GM12878 (cell line): ENCODE data around the gene SLC13A4. TPM values are rescaled to one million over a fixed set of nuclear protein-coding genes. Genes with fewer than 3 reads are reported as not detected.

ENCODE experiments used
- ATAC-seq: fragments of 200-7000 bp; cut with Tn5 transposase; 3 replicates; pipeline ENCODE4 v1.9.1; 2020; ENCODE audit warnings: mild to moderate bottlenecking, moderate library complexity
- BruUV-seq: library from RNA; stranded (reverse); fragments of 400-500 nt; replicated peaks from 2 replicates; lab custom pipeline; 2021; lab: Mats Ljungman, UMichigan
- CTCF ChIA-PET: fragments of 300-600 bp; sonication (Branson Sonifier 250); formaldehyde crosslinking; extraction: SDS; loops from one replicate; lab custom pipeline; 2021; ENCODE audit warnings: inconsistent platforms; lab: Yijun Ruan, JAX
- POLR2A ChIA-PET: fragments of 350-600 bp; formaldehyde crosslinking; extraction: SDS; loops from one replicate; lab custom pipeline; 2021; ENCODE audit warnings: inconsistent platforms; lab: Charles Lee
- RAD21 ChIA-PET: fragments of 300-600 bp; sonication (Branson Sonifier 250); formaldehyde crosslinking; loops from one replicate; lab custom pipeline; 2023; ENCODE audit warnings: antibody characterized with exemption; ENCODE audit not compliant: unreplicated experiment; lab: Charles Lee
- SMC1A ChIA-PET: fragments of 300-600 bp; sonication (Branson Sonifier 250); formaldehyde crosslinking; loops from one replicate; lab custom pipeline; 2023; ENCODE audit not compliant: unreplicated experiment, uncharacterized antibody; lab: Charles Lee
- DNase-seq: peaks from one replicate; pipeline ENCODE4 v3.0.0-alpha.2; 2011; ENCODE audit warnings: low read depth, low spot score
- FAIRE-seq: peaks from 3 replicates; lab custom pipeline; 2011; peaks lifted over from hg19 to GRCh38; lab: Jason Lieb, UNC
- H2AFZ ChIP-seq: 2 replicates; pipeline ENCODE4 v1.6.0; 2011; ENCODE audit warnings: low read depth, low read length, control low read depth; ENCODE audit not compliant: control insufficient read depth
- H3K27ac ChIP-seq: 2 replicates; pipeline ENCODE4 v1.5.1; 2011; ENCODE audit warnings: control low read depth; ENCODE audit not compliant: control insufficient read depth, insufficient read depth
- H3K27me3 ChIP-seq, 2 experiments: replicated peaks in 1 of 2; 2 replicates each; pipeline versions ENCODE4 v1.6.0 to v1.6.1; 2011; ENCODE audit warnings: low read length in 1 of 2; ENCODE audit not compliant: control insufficient read depth in 2 of 2, insufficient read depth in 2 of 2
- H3K36me3 ChIP-seq, 2 experiments: 2 replicates each; pipeline ENCODE4 v1.5.1; 2011; ENCODE audit warnings: low read length in 1 of 2; ENCODE audit not compliant: control insufficient read depth in 2 of 2, insufficient read depth in 2 of 2
- H3K4me1 ChIP-seq: 2 replicates; pipeline ENCODE4 v1.6.1; 2011; ENCODE audit warnings: mild to moderate bottlenecking, low read length, moderate library complexity, mixed read lengths; ENCODE audit not compliant: control insufficient read depth, insufficient read depth
- H3K4me2 ChIP-seq: 2 replicates; pipeline ENCODE4 v1.6.0; 2011; ENCODE audit warnings: control low read depth; ENCODE audit not compliant: control insufficient read depth, insufficient read depth
- H3K4me3 ChIP-seq: fragments of 200-600 bp; sonication (generic); 2 replicates; pipeline ENCODE4 v1.5.1; 2016
- H3K79me2 ChIP-seq: 2 replicates; pipeline ENCODE4 v1.6.0; 2011; ENCODE audit warnings: low read length; ENCODE audit not compliant: control insufficient read depth, insufficient read depth
- H3K9ac ChIP-seq: 2 replicates; pipeline ENCODE4 v1.8.0; 2011; ENCODE audit warnings: low read length, control low read depth, mixed read lengths; ENCODE audit not compliant: control insufficient read depth, insufficient read depth
- H3K9me3 ChIP-seq: replicated peaks from 3 replicates; pipeline ENCODE4 v1.5.1; 2011; ENCODE audit warnings: mild to moderate bottlenecking, low read length; ENCODE audit not compliant: control insufficient read depth, insufficient read depth
- H4K20me1 ChIP-seq: 2 replicates; pipeline ENCODE4 v1.6.0; 2011; ENCODE audit not compliant: control insufficient read depth, insufficient read depth
- HDAC2 ChIP-seq: fragments of 200-600 bp; sonication (generic); IDR thresholded peaks from 2 replicates; pipeline ENCODE4 v1.6.1; 2017
- IKZF1 ChIP-seq: fragments of 450-650 bp; conservative IDR thresholded peaks from 2 replicates; pipeline ENCODE4 v1.6.1; 2017; ENCODE audit warnings: antibody characterized with exemption, mild to moderate bottlenecking
- IKZF2 ChIP-seq, 2 experiments: fragments of 450-650 bp; IDR thresholded peaks; 2 replicates each; pipeline ENCODE4 v1.6.1; 2017; ENCODE audit warnings: mild to moderate bottlenecking in 2 of 2, moderate library complexity in 2 of 2
- RFX5 ChIP-seq: IDR thresholded peaks from 2 replicates; pipeline ENCODE4 v1.6.1; 2011; ENCODE audit warnings: low read depth, low read length, improper control_type of control experiment
- TARDBP ChIP-seq: IDR thresholded peaks from 2 replicates; pipeline ENCODE4 v1.6.1; 2016; ENCODE audit warnings: borderline replicate concordance
- ZNF217 ChIP-seq: fragments of 450-650 bp; IDR thresholded peaks from 2 replicates; pipeline ENCODE4 v1.6.1; 2017; ENCODE audit warnings: antibody characterized with exemption, mild to moderate bottlenecking
- WGBS: methylation state at CpG from one replicate; pipeline ENCODE4 v1.1.6; 2016; ENCODE audit warnings: low lambda C conversion rate; ENCODE audit not compliant: insufficient replicate concordance, insufficient coverage; ENCODE audit errors: missing lambda C conversion rate; 5-methylcytosine and 5-hydroxymethylcytosine counted together
- in situ Hi-C: fragments of 300-500 bp; cut with MboI; formaldehyde crosslinking; loops from 9 replicates; pipeline ENCODE4 v1.14.3; 2018; ENCODE audit warnings: mixed read lengths
- intact Hi-C: fragments of 100-400 bp; cut with micrococcal nuclease; formaldehyde crosslinking; loops from one replicate; pipeline ENCODE4 v1.14.2; 2022; ENCODE audit not compliant: unreplicated experiment
- polyA plus RNA-seq, 11 experiments: library from polyadenylated mRNA; depleted of rRNA in 4 of 11; unstranded in 6 of 11; stranded (reverse) in 5 of 11; fragments of >200 nt; fragmentation: Nextera tagmentation in 4 of 11; fragmentation: Illumina TruSeq in 1 of 11; extraction: Ambion mirVana in 4 of 11; extraction: Trizol in 1 of 11; gene quantifications; 1 replicate in 1 of 11; 2 replicates in 10 of 11; pipeline versions ENCODE4 v1.2.1 to v1.2.3, GENCODE V29; 2011 to 2016; ENCODE audit warnings: inconsistent platforms in 2 of 11, missing spikeins in 2 of 11, low read depth in 1 of 11
- total RNA-seq, 4 experiments: library from RNA; depleted of rRNA in 3 of 4; stranded (reverse); fragments of >200 nt in 3 of 4; fragmentation: Illumina TruSeq in 1 of 4; extraction: Trizol in 1 of 4; gene quantifications; 2 replicates each; pipeline versions ENCODE4 v1.2.1 to v1.2.3, GENCODE V29; 2013 to 2021
- TF ChIP-seq, protein P1 (sequence below), 3 experiments: IDR thresholded peaks in 2 of 3; conservative IDR thresholded peaks in 1 of 3; 2 replicates each; pipeline ENCODE4 v1.5.1; 2011; ENCODE audit warnings: low read depth in 3 of 3, low read length in 3 of 3, mild to moderate bottlenecking in 3 of 3, control low read depth in 2 of 3, moderate library complexity in 2 of 3, inconsistent platforms in 1 of 3, mixed read lengths in 1 of 3; ENCODE audit not compliant: control insufficient read depth in 2 of 3, insufficient read depth in 1 of 3; ENCODE audit errors: extremely low read depth in 1 of 3

Gene SLC13A4
- total and polyA plus RNA-seq, 10 of the 15 experiments (the other 5 are each of a cell fraction or from before 2014, with no cell fraction given), result 0.14 to 0.23 (median 0.20) TPM; not detected in 7

DNA sequence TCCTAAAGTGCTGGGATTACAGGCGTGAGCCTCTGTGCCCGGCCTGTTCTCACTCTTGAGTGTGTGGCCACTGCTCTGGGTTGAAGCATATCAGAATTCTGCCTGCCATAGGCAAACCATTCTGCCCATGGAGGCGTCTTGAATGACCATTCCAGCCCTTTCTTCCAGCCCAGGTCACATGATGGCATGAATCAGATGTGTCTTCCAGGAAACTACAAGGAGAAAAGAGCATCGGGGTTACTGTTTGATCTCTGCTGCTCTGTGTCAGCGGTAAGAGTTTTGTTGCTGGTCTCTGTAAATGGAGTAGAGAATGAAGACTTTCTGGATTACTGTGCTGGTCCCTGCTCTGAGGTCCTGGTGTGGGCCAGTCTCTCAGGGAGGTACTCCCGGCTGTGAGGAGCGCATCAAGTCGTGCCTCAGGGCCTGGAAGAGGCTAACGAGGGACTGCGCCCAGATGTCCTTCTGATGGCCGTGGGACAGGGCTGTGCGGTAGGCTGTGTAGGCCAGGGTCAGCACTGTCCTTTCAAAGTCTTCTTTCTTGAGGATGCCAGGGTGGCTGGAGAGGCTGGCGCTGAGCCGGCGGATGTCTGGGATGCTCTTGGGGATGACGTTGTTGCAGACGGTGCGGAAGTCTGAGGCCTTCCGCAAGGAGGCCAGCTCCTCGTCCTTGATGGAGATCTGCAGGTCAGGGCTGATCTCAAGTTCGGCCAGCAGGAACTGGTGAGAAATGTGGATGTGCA is 5.8 kb upstream of the SLC13A4 start (continued):
- TF ChIP-seq, protein P1, sequence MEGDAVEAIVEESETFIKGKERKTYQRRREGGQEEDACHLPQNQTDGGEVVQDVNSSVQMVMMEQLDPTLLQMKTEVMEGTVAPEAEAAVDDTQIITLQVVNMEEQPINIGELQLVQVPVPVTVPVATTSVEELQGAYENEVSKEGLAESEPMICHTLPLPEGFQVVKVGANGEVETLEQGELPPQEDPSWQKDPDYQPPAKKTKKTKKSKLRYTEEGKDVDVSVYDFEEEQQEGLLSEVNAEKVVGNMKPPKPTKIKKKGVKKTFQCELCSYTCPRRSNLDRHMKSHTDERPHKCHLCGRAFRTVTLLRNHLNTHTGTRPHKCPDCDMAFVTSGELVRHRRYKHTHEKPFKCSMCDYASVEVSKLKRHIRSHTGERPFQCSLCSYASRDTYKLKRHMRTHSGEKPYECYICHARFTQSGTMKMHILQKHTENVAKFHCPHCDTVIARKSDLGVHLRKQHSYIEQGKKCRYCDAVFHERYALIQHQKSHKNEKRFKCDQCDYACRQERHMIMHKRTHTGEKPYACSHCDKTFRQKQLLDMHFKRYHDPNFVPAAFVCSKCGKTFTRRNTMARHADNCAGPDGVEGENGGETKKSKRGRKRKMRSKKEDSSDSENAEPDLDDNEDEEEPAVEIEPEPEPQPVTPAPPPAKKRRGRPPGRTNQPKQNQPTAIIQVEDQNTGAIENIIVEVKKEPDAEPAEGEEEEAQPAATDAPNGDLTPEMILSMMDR (IDR thresholded peaks at IDR 0.05 in 2 of 3, conservative IDR thresholded peaks at IDR 0.05 in 1 of 3; ENCODE audit: control insufficient read depth in 2 of 3, extremely low read depth in 1 of 3, insufficient read depth in 1 of 3, low read depth in 3 of 3, low read length in 3 of 3), result no peak
- TF ChIP-seq RFX5 (no peak), IKZF1 (no peak)

DNA sequence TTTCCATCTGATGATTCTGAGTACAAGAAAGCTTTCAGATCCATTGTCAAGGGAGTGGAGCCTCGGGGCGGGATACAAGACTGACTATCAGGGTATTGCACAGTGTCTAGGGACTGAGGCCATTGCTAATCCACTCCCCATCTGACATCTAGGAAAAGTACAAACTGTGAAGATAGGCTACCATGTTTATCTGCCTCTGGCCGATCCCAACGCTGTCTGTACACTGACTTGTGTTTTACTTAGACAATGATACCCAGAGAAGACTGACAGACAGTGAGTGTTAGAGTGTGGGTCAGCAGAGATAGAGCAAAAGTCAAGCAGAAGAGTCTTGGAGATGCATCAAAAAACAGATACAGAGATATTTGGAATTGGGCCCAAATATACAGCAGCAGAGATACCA is 3.1 kb upstream of the SLC13A4 start:
- ATAC-seq, result no peak
- H3K79me2 ChIP-seq, result no peaks in the 10 kb centered on the region
- no peaks in the 10 kb centered on the region for H3K36me3 ChIP-seq
- ChIA-PET RAD21 (no interaction called here), CTCF (no interaction called here), SMC1A (no interaction called here), POLR2A (no interaction called here)
- no peak overlapping the region for H3K4me2 ChIP-seq
- peaks cover 0 to 1% of the 10 kb centered on the region in 2 experiments; a peak in 2 of 4 replicates for H3K27me3 ChIP-seq
- in situ Hi-C loops, result no loop called here
- H3K4me3 ChIP-seq, result no peak overlapping the region
- TF ChIP-seq ZNF217 (no peak), IKZF2 (IDR thresholded peaks at IDR 0.05) (no peak), TARDBP (no peak), HDAC2 (no peak)
- H3K9ac ChIP-seq, result no peak overlapping the region
- no TSS peak for BruUV-seq
- DNase-seq, result no peak
- no peaks in the 10 kb centered on the region for H3K9me3 ChIP-seq
- no peaks in the 10 kb centered on the region for H3K4me1 ChIP-seq
- intact Hi-C loops, result no loop called here
- 31% methylated on average over 4 of the region's 4 CpGs for WGBS
- no peak overlapping the region for H3K27ac ChIP-seq
- H2AFZ ChIP-seq, result no peak overlapping the region
- no peaks in the 10 kb centered on the region for H4K20me1 ChIP-seq
- no peak for FAIRE-seq
